ENCODE results near the gene OXCT1.

- no peak for TF ChIP-seq POLR2A (IDR thresholded peaks at IDR 0.05; ENCODE audit: low read depth, low read length)
- TF ChIP-seq TAF1 (IDR thresholded peaks at IDR 0.05; ENCODE audit: low read depth, low read length) = no peak
- no peak for TF ChIP-seq PAX5 (IDR thresholded peaks at IDR 0.05; ENCODE audit: insufficient read depth, low read length, severe bottlenecking)
- TF ChIP-seq POLR2AphosphoS5 (IDR thresholded peaks at IDR 0.05; ENCODE audit: low read depth, low read length) = no peak
These were observed 107.1 kb downstream of the OXCT1 start for GRCh38 chr5:41763081-41763480.
